ENCODE measurements around the gene SMCR8.

DNA sequence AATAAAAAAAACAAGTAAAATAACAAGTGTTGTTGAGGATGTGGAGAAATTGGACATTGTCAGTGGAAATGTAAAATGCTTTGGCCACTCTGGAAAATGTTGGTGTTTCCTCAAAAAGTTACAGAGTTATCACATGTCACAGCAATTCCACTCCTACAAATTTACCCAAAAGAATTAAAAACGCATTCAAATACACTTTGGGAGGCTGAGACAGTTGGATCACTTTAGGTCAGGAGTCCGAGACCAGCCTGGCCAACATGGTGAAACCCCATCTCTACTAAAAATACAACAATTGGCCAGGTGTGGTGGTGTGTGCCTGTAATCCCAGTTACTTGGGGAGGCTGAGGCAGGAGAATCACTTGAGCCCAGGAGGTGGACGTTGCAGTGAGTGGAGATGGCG is 5.9 kb upstream of the SMCR8 start:
- TF ChIP-seq POLR2A (IDR thresholded peaks at IDR 0.05; ENCODE audit: low read depth, low read length) (no peak), RFX5 (IDR thresholded peaks at IDR 0.05; ENCODE audit: low read depth, low read length) (no peak), CTCF (conservative IDR thresholded peaks at IDR 0.05; ENCODE audit: low read depth, low read length) (no peak), RCOR1 (IDR thresholded peaks at IDR 0.05; ENCODE audit: insufficient replicate concordance, low read length) (no peak), BHLHE40 (IDR thresholded peaks at IDR 0.05; ENCODE audit: low read depth, low read length) (no peak), SMC3 (IDR thresholded peaks at IDR 0.05; ENCODE audit: low read depth, low read length) (no peak), MXI1 (IDR thresholded peaks at IDR 0.05; ENCODE audit: borderline replicate concordance, low read depth, low read length) (no peak)
- TF ChIP-seq, protein P1, sequence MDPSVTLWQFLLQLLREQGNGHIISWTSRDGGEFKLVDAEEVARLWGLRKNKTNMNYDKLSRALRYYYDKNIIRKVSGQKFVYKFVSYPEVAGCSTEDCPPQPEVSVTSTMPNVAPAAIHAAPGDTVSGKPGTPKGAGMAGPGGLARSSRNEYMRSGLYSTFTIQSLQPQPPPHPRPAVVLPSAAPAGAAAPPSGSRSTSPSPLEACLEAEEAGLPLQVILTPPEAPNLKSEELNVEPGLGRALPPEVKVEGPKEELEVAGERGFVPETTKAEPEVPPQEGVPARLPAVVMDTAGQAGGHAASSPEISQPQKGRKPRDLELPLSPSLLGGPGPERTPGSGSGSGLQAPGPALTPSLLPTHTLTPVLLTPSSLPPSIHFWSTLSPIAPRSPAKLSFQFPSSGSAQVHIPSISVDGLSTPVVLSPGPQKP (IDR thresholded peaks at IDR 0.05; ENCODE audit: borderline replicate concordance, low read depth, low read length) = no peak

All from IMR-90 (cell line).